Upper lobe of left lung (tissue), 6 donors: ENCODE results near the gene TAF10. TPM values are rescaled to one million over a fixed set of nuclear protein-coding genes. Genes with fewer than 3 reads are reported as not detected.

Experiments used
- total RNA-seq, 6 donors: library from RNA; depleted of rRNA in 4 of 6; stranded (reverse); fragments of >200 nt in 4 of 6; gene quantifications; one replicate each; pipeline versions ENCODE4 v1.1.0 to v1.2.1, GENCODE V29; 2016 to 2021
- donor health status: DM: no; HTN: no; CAD: no; lungs with moderate emphysema.
- donor health status: DM: no; HTN: yes; CAD: no; lungs with severe emphysema.

Gene TAF10
- total RNA-seq, 6 donors from 2014 or later, result 60.8 to 153 (median 96.5) TPM

Other genes starting within 250 kb of the TAF10 start
- gene SMPD1, start 221.7 kb downstream of the TAF10 start, total RNA-seq, result 10 to 100 TPM; 25.3 to 62.9 (median 53.9) TPM
- gene APBB1, start 193.1 kb downstream of the TAF10 start, total RNA-seq, result 10 to 100 TPM; 30.4 to 66.8 (median 40.0) TPM
- 1 to 10 TPM in 5 of 6 donors, under 1 TPM in 1; 0.67 to 3.6 (median 2.6) TPM for gene HPX, start 171.2 kb downstream of the TAF10 start, total RNA-seq
- gene TRIM3, start 138.3 kb downstream of the TAF10 start, total RNA-seq, result 10 to 100 TPM; 21.4 to 63.9 (median 28.7) TPM
- gene ARFIP2, start 130.9 kb downstream of the TAF10 start, total RNA-seq, result 10 to 100 TPM; 41.7 to 80.7 (median 54.6) TPM
- gene TIMM10B, start 130.7 kb downstream of the TAF10 start, total RNA-seq, result 10 to 100 TPM; 21.0 to 53.0 (median 42.6) TPM
- 10 to 100 TPM; 10.5 to 79.6 (median 21.6) TPM for gene DNHD1, start 114.9 kb downstream of the TAF10 start, total RNA-seq
- 10 to 100 TPM; 13.4 to 25.2 (median 22.1) TPM for gene RRP8, start 8.6 kb downstream of the TAF10 start, total RNA-seq
- 100 to 1,000 TPM; 130 to 191 (median 146) TPM for gene ILK, start 8.4 kb downstream of the TAF10 start, total RNA-seq
- gene TPP1, start 7.2 kb upstream of the TAF10 start, total RNA-seq, result 100 to 1,000 TPM in 4 of 6 donors, 10 to 100 TPM in 2; 71.6 to 240 (median 145) TPM
- gene DCHS1, start 43.6 kb upstream of the TAF10 start, total RNA-seq, result 10 to 100 TPM in 4 of 6 donors, 1 to 10 TPM in 2; 9.2 to 32.2 (median 12.8) TPM
- 10 to 100 TPM; 12.6 to 49.2 (median 22.8) TPM for gene MRPL17, start 71.1 kb upstream of the TAF10 start, total RNA-seq
- gene OR2AG2, start 159.8 kb upstream of the TAF10 start, total RNA-seq, result under 1 TPM in 3 of 6 donors, not detected in 3; 0.13 to 0.59 (median 0.15) TPM
- not detected for gene OR2AG1, start 170.8 kb upstream of the TAF10 start, total RNA-seq
- gene OR6A2, start 187.5 kb upstream of the TAF10 start, total RNA-seq, result 1 to 10 TPM in 1 of 6 donors, under 1 TPM in 4, not detected in 1; 0.06 to 1.0 (median 0.15) TPM
- gene OR10A5, start 233.5 kb upstream of the TAF10 start, total RNA-seq, result not detected